IMR-90 (cell line): ENCODE results near the gene ARHGDIA.

ENCODE experiments used
- BHLHE40 ChIP-seq: fragments of 150-350 bp; IDR thresholded peaks from 2 replicates; pipeline ENCODE4 v1.6.1; 2016; ENCODE audit warnings: mild to moderate bottlenecking, low read depth, low read length
- CEBPB ChIP-seq: IDR thresholded peaks from 2 replicates; pipeline ENCODE4 v1.6.1; 2012; ENCODE audit warnings: low read depth, low read length, improper control_type of control experiment
- CHD1 ChIP-seq: IDR thresholded peaks from 2 replicates; pipeline ENCODE4 v1.6.1; 2012; ENCODE audit warnings: low read depth, low read length, improper control_type of control experiment
- MAFK ChIP-seq: IDR thresholded peaks from 2 replicates; pipeline ENCODE4 v1.6.1; 2012; ENCODE audit warnings: low read depth, low read length, improper control_type of control experiment
- MAZ ChIP-seq: IDR thresholded peaks from 2 replicates; pipeline ENCODE4 v1.6.1; 2012; ENCODE audit warnings: low read depth, mild to moderate bottlenecking, low read length, improper control_type of control experiment, moderate library complexity, borderline replicate concordance
- MXI1 ChIP-seq: IDR thresholded peaks from 2 replicates; pipeline ENCODE4 v1.6.1; 2012; ENCODE audit warnings: low read depth, mild to moderate bottlenecking, low read length, moderate library complexity, borderline replicate concordance
- POLR2A ChIP-seq: IDR thresholded peaks from 2 replicates; pipeline ENCODE4 v1.6.1; 2012; ENCODE audit warnings: mild to moderate bottlenecking, low read depth, low read length
- RAD21 ChIP-seq: IDR thresholded peaks from 2 replicates; pipeline ENCODE4 v1.6.1; 2012; ENCODE audit warnings: low read length, improper control_type of control experiment
- RFX5 ChIP-seq: IDR thresholded peaks from 2 replicates; pipeline ENCODE4 v1.8.0; 2012; ENCODE audit warnings: low read depth, mild to moderate bottlenecking, low read length, moderate library complexity
- TF ChIP-seq, protein P1 (sequence below): conservative IDR thresholded peaks from 2 replicates; pipeline ENCODE4 v1.5.1; 2012; ENCODE audit warnings: mild to moderate bottlenecking, low read depth, low read length, improper control_type of control experiment
- TF ChIP-seq, protein P2 (sequence below): fragments of 150-350 bp; IDR thresholded peaks from 2 replicates; pipeline ENCODE4 v1.6.1; 2016; ENCODE audit warnings: low read depth, mild to moderate bottlenecking, low read length, moderate library complexity, borderline replicate concordance

DNA sequence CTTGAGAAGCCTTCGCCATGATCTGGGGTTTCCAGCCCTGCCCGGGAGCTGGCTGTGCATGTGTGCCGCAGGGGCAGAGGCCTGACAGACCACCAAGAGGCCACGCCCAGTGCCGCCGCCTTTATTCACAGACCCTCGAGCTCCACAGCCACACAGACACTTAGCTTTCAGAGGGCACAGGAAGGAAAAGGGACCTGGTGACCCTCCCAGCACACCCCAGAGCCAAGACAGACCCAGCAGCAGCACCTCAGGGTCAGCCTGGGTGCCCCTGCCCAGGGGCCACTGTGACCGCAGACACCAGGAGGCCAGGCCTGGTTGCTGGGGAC, 48.9 kb downstream of the ARHGDIA start:
- TF ChIP-seq, protein P1, sequence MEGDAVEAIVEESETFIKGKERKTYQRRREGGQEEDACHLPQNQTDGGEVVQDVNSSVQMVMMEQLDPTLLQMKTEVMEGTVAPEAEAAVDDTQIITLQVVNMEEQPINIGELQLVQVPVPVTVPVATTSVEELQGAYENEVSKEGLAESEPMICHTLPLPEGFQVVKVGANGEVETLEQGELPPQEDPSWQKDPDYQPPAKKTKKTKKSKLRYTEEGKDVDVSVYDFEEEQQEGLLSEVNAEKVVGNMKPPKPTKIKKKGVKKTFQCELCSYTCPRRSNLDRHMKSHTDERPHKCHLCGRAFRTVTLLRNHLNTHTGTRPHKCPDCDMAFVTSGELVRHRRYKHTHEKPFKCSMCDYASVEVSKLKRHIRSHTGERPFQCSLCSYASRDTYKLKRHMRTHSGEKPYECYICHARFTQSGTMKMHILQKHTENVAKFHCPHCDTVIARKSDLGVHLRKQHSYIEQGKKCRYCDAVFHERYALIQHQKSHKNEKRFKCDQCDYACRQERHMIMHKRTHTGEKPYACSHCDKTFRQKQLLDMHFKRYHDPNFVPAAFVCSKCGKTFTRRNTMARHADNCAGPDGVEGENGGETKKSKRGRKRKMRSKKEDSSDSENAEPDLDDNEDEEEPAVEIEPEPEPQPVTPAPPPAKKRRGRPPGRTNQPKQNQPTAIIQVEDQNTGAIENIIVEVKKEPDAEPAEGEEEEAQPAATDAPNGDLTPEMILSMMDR: no peak
- TF ChIP-seq CEBPB: no peak
- TF ChIP-seq POLR2A: no peak
- no peak for TF ChIP-seq MAZ
- TF ChIP-seq BHLHE40: no peak
- no peak for TF ChIP-seq RAD21
- no peak for TF ChIP-seq MXI1
- TF ChIP-seq MAFK: no peak
- TF ChIP-seq RFX5: no peak
- TF ChIP-seq, protein P2, sequence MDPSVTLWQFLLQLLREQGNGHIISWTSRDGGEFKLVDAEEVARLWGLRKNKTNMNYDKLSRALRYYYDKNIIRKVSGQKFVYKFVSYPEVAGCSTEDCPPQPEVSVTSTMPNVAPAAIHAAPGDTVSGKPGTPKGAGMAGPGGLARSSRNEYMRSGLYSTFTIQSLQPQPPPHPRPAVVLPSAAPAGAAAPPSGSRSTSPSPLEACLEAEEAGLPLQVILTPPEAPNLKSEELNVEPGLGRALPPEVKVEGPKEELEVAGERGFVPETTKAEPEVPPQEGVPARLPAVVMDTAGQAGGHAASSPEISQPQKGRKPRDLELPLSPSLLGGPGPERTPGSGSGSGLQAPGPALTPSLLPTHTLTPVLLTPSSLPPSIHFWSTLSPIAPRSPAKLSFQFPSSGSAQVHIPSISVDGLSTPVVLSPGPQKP: no peak
- TF ChIP-seq CHD1: no peak
